OCI-LY7 (cell line): ENCODE data around the gene SLCO1B3. TPM values are rescaled to one million over a fixed set of nuclear protein-coding genes. Genes with fewer than 3 reads are reported as not detected.

Experiments
- BruUV-seq: library from RNA; stranded (reverse); fragments of 400-500 nt; replicated peaks from 2 replicates; lab custom pipeline; 2021; lab: Mats Ljungman, UMichigan
- CTCF ChIA-PET: fragments of 300-600 bp; sonication (Branson Sonifier 250); formaldehyde crosslinking; loops from one replicate; lab custom pipeline; 2022; ENCODE audit warnings: antibody characterized with exemption; ENCODE audit not compliant: unreplicated experiment; lab: Charles Lee
- POLR2A ChIA-PET: fragments of 300-600 bp; sonication (Branson Sonifier 250); formaldehyde crosslinking; loops from one replicate; lab custom pipeline; 2022; ENCODE audit warnings: antibody characterized with exemption; lab: Charles Lee
- DNase-seq: peaks from one replicate; pipeline ENCODE4 v3.0.0-alpha.2; 2015; ENCODE audit warnings: low spot score
- H2AFZ ChIP-seq: fragments of 200-600 bp; sonication (generic), shearing (Covaris generic); 2 replicates; pipeline ENCODE4 v1.6.1; 2014; ENCODE audit warnings: mild to moderate bottlenecking, antibody characterized with exemption, low read length, moderate library complexity
- H3K27ac ChIP-seq: fragments of 200-600 bp; sonication (generic); 2 replicates; pipeline ENCODE4 v1.5.1; 2014; ENCODE audit warnings: mixed run types, low read depth, mild to moderate bottlenecking, moderate library complexity, low read length, inconsistent platforms; ENCODE audit not compliant: poor library complexity, severe bottlenecking
- H3K36me3 ChIP-seq: fragments of 200-600 bp; sonication (generic); 2 replicates; pipeline ENCODE4 v1.6.1; 2014; ENCODE audit warnings: mild to moderate bottlenecking, antibody characterized with exemption, low read length, moderate library complexity, mixed read lengths; ENCODE audit not compliant: insufficient read depth
- H3K4me1 ChIP-seq: fragments of 200-600 bp; sonication (generic); 2 replicates; pipeline ENCODE4 v1.5.1; 2014; ENCODE audit warnings: mild to moderate bottlenecking, low read length; ENCODE audit not compliant: insufficient read depth, poor library complexity, severe bottlenecking
- H3K4me2 ChIP-seq: fragments of 200-600 bp; sonication (generic); 2 replicates; pipeline ENCODE4 v1.6.1; 2014; ENCODE audit warnings: mild to moderate bottlenecking, low read length
- H3K4me3 ChIP-seq: fragments of 200-600 bp; sonication (generic); 2 replicates; pipeline ENCODE4 v1.5.1; 2014; ENCODE audit warnings: mild to moderate bottlenecking, low read depth, low read length; ENCODE audit not compliant: poor library complexity, severe bottlenecking
- H3K79me2 ChIP-seq: fragments of 200-600 bp; sonication (generic); 2 replicates; pipeline ENCODE4 v1.6.1; 2016; ENCODE audit warnings: low read depth, mild to moderate bottlenecking, low read length, moderate library complexity, mixed read lengths; ENCODE audit not compliant: insufficient read depth
- H3K9me2 ChIP-seq: fragments of 200-600 bp; sonication (generic); 2 replicates; pipeline ENCODE4 v1.6.1; 2016; ENCODE audit warnings: mild to moderate bottlenecking, low read length, mixed read lengths; ENCODE audit not compliant: insufficient read depth
- H3K9me3 ChIP-seq: fragments of 200-600 bp; sonication (generic); 2 replicates; pipeline ENCODE4 v1.6.1; 2014; ENCODE audit warnings: mild to moderate bottlenecking, mixed run types, low read length, mixed read lengths
- H4K20me1 ChIP-seq: fragments of 200-600 bp; sonication (generic); 2 replicates; pipeline ENCODE4 v1.6.1; 2014; ENCODE audit warnings: mild to moderate bottlenecking, antibody characterized with exemption, low read length, moderate library complexity, mixed read lengths; ENCODE audit not compliant: insufficient read depth
- CTCF ChIP-seq: fragments of 200-600 bp; sonication (generic); conservative IDR thresholded peaks from 2 replicates; pipeline ENCODE4 v1.5.1; 2014; ENCODE audit warnings: mild to moderate bottlenecking, antibody characterized with exemption, low read length, moderate library complexity, mixed read lengths
- EZH2phosphoT487 ChIP-seq: fragments of 200-600 bp; sonication (generic); IDR thresholded peaks from 2 replicates; pipeline ENCODE4 v1.6.1; 2018; ENCODE audit warnings: low read depth, borderline replicate concordance, mild to moderate bottlenecking, mixed run types, antibody characterized with exemption, low read length, moderate library complexity, mixed read lengths
- intact Hi-C: fragments of 100-400 bp; cut with micrococcal nuclease; formaldehyde crosslinking; loops from one replicate; pipeline ENCODE4 v1.10.0; 2022; ENCODE audit not compliant: unreplicated experiment
- total RNA-seq, 2 experiments: library from RNA; depleted of rRNA in 1 of 2; stranded (reverse); fragments of >200 nt in 1 of 2; shearing (Covaris generic) in 1 of 2; gene quantifications; 2 replicates each; pipeline ENCODE4 v1.2.3, GENCODE V29; 2014 to 2022

SLCO1B3 gene
- total RNA-seq, 2 experiments from 2014 or later = not detected

- Histone ChIP-seq H3K79me2 (no peaks in the 10 kb centered on the region), H2AFZ (no peak overlapping the region), H3K36me3 (no peaks in the 10 kb centered on the region), H3K27ac (no peak overlapping the region), H3K9me2 (no peaks in the 10 kb centered on the region), H4K20me1 (no peaks in the 10 kb centered on the region), H3K4me3 (no peak overlapping the region), H3K4me1 (no peaks in the 10 kb centered on the region), H3K4me2 (no peak overlapping the region), H3K9me3 (no peaks in the 10 kb centered on the region; the same call in 1 of the 2 replicates)
- TF ChIP-seq EZH2phosphoT487 = no peak
- TF ChIP-seq CTCF = no peak
- intact Hi-C loops = no loop called here
- no TSS peak for BruUV-seq
- ChIA-PET POLR2A (interaction anchor here (0.6 kb wide), 1 partner anchor 1262 kb away, joined by 4 read pairs; no protein-coding TSS in a partner anchor), CTCF (no interaction called here)
- DNase-seq = no peak
These were observed 42.1 kb downstream of the SLCO1B3 start for GRCh38 chr12:20852649-20853048.

- no peak for DNase-seq
- CTCF ChIA-PET = no interaction called here
These were observed 52.6 kb downstream of the SLCO1B3 start for GRCh38 chr12:20863056-20863455.

More at GRCh38 chr12:20863056-20863455, 52.6 kb downstream of the SLCO1B3 start:
- Histone ChIP-seq H4K20me1 (no peaks in the 10 kb centered on the region), H3K9me3 (no peaks in the 10 kb centered on the region), H3K9me2 (no peaks in the 10 kb centered on the region), H3K4me3 (no peak overlapping the region), H3K4me1 (no peaks in the 10 kb centered on the region), H3K36me3 (no peaks in the 10 kb centered on the region), H3K27ac (no peak overlapping the region), H3K79me2 (no peaks in the 10 kb centered on the region), H2AFZ (no peak overlapping the region), H3K4me2 (no peak overlapping the region)
- POLR2A ChIA-PET = interaction anchor here (0.5 kb wide), 1 partner anchor 16 kb away, joined by 5 read pairs; no protein-coding TSS in a partner anchor
- no TSS peak for BruUV-seq
- intact Hi-C loops = no loop called here
- TF ChIP-seq EZH2phosphoT487 (no peak), CTCF (no peak)
